Germinal center (tissue), 1 donor: ENCODE measurements around the gene FAM169A.
"Not testable (repeated sequence)": the region's sequence is repeated elsewhere in the genome, so short reads cannot be mapped to it uniquely, and the experiment has no call there.

Source experiments
- DNase-seq: peaks from one replicate; pipeline ENCODE4 v3.0.0; 2012; ENCODE audit warnings: mixed read lengths, low spot score

Gene FAM169A

DNA sequence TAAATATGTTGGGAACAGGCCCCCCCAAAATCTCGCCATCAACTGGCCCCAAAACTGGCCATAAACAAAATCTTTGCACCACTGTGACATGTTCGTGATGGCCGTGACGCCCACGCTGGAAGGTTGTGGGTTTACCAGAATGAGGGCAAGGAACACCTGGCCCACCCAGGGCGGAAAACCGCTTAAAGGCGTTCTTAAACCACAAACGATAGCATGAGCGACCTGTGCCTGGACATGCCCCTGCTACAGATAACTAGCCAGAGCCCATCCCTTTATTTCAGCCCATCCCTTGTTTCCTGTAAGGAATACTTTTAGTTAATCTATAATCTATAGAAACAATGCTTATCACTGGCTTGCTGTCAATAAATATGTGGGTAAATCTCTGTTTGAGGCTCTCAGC, 3.2 kb upstream of the FAM169A start:
- DNase-seq = not testable (repeated sequence)

DNA sequence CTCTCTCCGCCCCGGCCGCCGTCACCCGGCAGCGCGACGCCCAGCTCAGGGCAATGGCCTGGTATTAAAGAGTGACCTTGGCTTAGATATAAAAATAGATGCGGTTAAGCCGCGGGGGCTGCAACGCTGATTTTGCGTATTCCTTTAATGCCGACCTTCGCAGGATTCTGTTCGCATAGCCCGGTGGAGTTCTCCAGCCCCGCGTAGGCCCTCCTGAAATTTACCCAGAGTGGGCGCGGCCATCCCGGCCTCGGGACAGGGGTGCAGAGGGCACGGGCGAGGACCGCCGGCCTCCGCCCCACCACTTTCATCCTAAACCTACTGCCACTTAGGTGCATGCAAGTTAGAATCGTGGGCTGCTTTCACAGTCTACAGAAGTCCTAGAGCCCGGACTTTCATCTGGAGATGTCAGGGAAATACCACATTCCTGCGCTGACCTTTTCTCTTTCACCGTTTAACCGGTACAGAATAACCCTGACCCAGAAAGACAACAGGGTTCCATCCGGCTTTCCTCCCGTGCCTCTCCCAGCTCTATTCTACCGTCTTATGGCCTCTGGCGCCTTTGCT, 492 bp upstream of the FAM169A start:
- no peak for DNase-seq

DNA sequence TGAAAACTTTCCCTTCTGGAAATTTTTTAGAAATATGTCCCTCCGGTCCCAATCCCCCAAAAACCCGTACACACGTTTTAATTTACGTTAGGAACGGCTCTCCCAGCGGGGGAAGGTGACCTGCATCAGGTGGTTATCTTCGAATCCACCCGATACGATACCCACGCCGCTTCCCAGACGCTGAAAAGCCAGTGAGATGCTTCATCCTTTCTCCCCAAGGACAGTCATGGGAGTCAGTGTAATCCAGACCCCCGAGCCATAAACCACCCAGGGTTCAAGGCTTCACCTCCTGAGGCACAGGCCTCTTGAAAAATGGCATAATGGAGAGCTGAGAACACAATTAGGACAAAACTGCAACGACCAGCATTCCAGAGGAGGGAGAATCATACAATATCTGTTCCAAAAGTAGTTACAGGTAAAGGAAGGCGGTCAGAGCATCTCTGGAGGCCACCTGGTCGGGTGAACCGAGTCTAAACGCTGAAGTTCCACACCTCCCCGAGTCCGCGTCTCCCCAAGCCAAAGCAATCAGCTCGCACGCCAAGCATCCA, 857 bp downstream of the FAM169A start:
- no peak for DNase-seq

DNA sequence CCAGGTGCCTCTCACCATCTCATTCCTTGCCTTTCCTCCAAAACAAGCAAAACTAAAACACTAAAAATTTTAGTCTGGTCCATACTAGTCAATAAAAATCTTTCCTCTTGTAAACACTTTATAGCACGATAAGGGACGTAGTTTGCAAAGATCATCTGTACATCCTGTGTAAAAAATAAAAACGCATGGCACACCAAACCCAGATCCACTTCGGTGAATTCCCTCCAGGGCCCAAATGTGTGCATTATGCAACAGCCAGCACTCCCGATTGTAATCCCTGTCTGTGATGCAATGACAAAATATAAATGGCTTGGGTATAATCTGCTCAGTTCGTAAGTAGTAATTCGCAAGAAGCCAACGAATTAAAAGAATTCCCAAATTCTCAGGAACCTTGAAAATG, 1.4 kb downstream of the FAM169A start:
- DNase-seq = no peak

DNA sequence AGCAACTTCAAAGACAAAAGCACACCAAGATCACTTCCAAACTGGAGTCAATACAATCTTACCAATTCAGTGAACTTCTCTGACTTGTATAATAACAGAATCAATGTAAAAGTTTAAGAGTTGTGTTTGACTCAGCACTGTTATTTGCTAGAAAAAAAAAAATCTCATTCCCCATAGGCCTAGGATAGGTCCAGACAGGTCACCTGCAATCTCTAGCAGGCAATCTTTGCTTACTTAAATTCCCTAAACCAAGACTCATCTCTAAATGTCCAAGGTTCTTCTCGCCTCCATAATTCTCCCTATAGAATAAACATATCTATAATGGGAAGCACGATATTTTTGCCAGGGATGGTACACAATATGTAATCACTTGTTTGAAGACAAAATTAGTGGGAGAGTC, 2.5 kb downstream of the FAM169A start:
- no peak for DNase-seq

- no peak for DNase-seq
These were observed 4.0 kb downstream of the FAM169A start for GRCh38 chr5:74862221-74862620.

DNA sequence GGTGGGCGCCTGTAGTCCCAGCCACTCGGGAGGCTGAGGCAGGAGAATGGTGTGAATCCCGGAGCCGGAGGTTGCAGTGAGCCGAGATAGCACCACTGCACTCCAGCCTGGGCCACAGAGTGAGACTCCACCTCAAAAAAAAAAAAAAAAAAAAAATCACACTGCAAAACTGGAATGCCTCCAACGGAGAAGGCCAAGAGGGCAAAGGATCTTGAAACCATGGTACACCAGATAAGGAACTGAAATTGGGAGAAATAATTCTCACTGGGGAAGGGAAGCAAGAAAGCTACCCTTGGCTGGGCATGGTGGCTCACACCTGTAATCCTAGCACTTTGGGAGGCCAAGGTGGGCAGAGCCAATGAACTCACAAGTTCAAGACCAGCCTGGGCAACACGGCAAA, 9.2 kb downstream of the FAM169A start:
- DNase-seq = not testable (repeated sequence)

DNA sequence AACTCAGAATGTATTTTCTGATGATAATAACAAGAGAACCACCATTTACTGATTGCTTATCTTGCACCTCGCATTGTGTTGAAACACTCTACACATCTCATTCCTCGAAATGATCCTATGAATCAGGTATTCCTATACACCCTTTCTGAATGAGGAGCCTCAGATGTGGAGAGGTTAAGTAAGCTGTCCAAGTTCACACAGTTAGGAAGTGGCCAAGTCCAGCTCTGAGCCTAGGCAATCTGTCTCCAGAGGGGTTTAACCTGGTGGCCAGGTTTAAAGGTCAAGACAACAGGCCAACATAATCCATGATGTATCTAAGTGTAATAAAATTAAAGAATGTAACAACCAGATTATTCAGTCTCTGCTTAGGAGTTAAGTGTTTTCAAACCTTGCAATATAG, 12.9 kb downstream of the FAM169A start:
- DNase-seq = no peak

DNA sequence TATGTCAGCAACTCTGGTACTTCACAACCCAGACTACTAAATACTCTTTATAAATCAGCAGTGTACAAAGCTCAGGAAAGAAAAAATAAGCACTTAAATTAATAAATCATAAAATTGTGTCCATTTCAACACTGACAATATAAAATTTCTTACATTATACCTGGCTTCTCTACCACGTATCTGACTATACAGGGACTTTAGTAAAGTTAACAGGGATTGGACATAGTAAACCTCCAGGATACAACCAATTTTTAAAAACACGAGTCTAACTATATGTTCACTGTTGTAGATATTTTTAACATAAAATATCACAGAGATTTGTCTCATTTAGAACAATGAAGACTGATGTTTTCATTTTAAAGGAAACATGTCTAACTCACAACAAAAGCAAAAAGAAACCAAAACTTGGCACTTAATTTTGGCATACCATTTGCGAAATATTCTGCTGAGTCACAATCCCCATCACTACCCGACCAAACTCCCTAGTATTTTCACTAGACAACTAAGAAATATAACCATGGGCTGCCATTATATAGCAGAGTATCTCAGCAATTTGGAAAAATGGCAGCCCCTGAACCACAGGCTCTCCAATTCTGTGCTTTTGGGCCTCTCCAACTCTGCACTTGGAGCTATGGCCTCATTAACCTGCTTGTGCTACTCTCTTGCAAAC, 14.4 kb downstream of the FAM169A start:
- DNase-seq = no peak

DNA sequence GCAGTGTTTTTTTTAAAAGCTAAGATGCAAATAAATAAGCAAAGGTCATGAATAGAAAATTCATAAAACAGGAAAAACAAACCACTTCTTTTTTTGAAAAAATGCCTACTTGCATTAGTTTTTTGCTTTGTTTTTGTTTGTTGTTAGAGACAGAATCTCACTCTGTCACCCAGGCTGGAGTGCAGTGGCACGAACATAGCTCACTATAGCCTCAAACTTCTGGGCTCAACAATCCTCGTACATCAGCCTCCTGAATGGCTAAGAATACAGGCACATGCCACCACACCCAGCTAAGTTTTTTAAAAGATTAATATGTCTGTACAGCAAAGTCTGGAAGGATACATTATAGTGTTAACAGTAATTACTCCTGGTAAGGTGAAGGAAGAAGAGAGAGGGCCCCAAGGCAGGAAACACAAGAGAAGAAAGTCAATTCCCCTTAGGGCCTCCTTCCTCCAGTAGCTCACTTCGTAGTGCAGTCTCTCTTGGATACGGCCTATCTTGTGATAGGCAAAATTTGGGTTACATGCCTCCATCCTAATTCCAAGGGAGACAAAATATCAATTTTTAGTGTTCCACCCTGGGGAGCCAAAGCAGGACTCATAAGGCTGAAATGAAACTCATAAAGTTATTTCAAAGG, 15.3 kb downstream of the FAM169A start:
- no peak for DNase-seq

DNA sequence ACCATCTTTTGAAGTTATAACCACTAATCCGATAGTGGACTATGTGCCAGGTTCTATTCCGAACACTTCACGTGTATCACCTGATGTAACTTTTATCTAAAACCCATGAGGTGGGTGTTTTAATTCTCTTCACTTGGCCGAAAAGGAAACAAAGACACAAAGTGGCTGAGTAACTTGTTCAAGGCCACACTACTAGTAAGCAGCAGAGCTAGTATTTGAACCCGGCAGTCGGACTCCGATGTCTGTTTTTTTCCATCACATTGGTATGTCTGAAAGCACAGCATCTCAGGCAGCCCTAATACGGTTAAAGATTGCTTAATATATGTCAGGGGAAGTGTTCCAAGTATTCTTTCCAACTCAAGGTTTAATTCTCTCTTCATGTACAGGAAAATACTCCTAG, 16.2 kb downstream of the FAM169A start:
- DNase-seq = no peak

- no peak for DNase-seq
These were observed 17.6 kb downstream of the FAM169A start for GRCh38 chr5:74848553-74849025.

DNA sequence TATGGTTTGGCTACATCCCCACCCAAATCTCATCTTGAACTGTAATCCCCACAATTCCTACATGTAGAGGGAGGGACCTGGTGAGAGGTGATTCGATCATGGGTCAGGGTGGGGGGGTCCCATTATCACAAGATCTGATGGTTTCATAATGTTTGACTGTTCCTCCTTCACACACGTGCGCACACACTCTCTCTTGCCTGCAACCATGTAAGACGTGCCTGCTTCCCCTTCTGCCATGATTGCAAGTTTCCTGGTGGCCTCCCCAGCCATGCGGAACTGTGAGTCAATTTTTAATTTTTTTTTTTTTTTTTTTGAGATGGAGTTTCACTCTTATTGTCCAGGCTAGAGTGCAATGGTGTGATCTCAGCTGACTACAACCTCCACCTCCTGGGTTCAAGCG, 27.0 kb downstream of the FAM169A start:
- no peak for DNase-seq

DNA sequence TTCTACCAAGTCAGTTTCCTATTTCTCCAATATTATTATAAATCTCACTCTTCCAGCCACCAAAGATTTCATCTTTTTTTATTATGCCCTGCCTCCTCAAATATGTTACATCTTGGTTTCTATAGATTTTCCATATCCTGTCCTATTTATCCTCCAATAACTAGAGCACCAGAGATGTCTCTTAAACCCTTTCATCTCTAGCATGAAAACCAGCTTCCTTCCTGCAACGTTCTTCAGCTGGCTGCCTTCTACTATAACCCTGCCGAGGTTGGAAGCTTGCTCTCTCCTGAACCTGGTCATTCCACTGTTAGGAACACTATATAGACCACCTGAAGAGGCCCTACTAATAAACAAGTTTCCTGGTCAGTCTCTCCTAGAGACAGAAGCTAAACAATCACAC, 27.9 kb downstream of the FAM169A start:
- no peak for DNase-seq

- DNase-seq = no peak
These were observed 29.1 kb downstream of the FAM169A start for GRCh38 chr5:74837115-74837514.

- DNase-seq = no peak
These were observed 32.5 kb downstream of the FAM169A start for GRCh38 chr5:74833537-74834266.

GRCh38 chr5:74829413-74829812, 36.8 kb downstream of the FAM169A start:
- DNase-seq = no peak

GRCh38 chr5:74822288-74822687, 43.9 kb downstream of the FAM169A start:
- no peak for DNase-seq

- no peak for DNase-seq
These were observed 49.3 kb downstream of the FAM169A start for GRCh38 chr5:74816875-74817274.

GRCh38 chr5:74810915-74811314, 55.3 kb downstream of the FAM169A start:
- no peak for DNase-seq

- DNase-seq = no peak
These were observed 64.2 kb downstream of the FAM169A start for GRCh38 chr5:74801941-74802340.

DNA sequence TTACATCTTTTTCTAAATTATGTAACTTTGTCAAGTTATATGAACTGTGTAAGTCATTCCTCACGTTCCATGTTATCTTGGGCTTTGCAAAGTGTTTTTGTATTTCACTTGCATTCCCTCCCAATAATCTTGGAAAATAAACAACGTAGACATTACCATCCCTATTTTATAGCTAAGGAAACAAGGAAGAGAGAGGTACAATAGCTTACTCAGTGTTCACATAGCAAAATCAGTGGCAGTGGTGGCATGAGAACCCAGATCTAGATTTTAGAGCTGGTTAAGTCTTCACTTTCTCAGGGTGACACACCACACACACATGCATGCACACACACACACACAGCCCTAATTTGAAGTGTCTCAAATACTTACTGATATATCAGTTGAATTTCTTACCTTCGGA, 65.0 kb downstream of the FAM169A start:
- no peak for DNase-seq
